Activated T-helper 17 cell treated with anti-CD3 and anti-CD28 coated beads, Interleukin-2, amount 50 U/mL, for 72 hours (primary cell): ENCODE measurements around the gene AWAT2. TPM values are rescaled to one million over a fixed set of nuclear protein-coding genes. Genes with fewer than 3 reads are reported as not detected.
"Not testable (repeated sequence)": the region's sequence is repeated elsewhere in the genome, so short reads cannot be mapped to it uniquely, and the experiment has no call there.

Source experiments
- ATAC-seq: fragments of 150-1000 bp; cut with Tn5 transposase; replicated peaks from 2 replicates; pipeline ENCODE4 v1.10.0; 2021; ENCODE audit warnings: mild to moderate bottlenecking, moderate library complexity
- H3K27ac Mint-ChIP-seq: one replicate; pipeline ENCODE4 v1.8.0; 2022; ENCODE audit warnings: mixed read lengths
- H3K27me3 Mint-ChIP-seq: one replicate; pipeline ENCODE4 v1.8.0; 2022; ENCODE audit warnings: mixed read lengths
- H3K36me3 Mint-ChIP-seq: one replicate; pipeline ENCODE4 v1.8.0; 2022; ENCODE audit warnings: low read depth, mild to moderate bottlenecking, mixed read lengths
- H3K4me1 Mint-ChIP-seq: one replicate; pipeline ENCODE4 v1.8.0; 2022; ENCODE audit warnings: mixed read lengths
- H3K4me3 Mint-ChIP-seq: one replicate; pipeline ENCODE4 v1.8.0; 2022; ENCODE audit warnings: mild to moderate bottlenecking, mixed read lengths
- H3K9me3 Mint-ChIP-seq: one replicate; pipeline ENCODE4 v1.8.0; 2022; ENCODE audit warnings: mixed read lengths
- total RNA-seq, 2 donors: library from RNA; stranded (reverse); gene quantifications; one replicate each; pipeline ENCODE4 v1.2.3, GENCODE V29; 2022

Gene AWAT2
- total RNA-seq, 2 donors from 2014 or later: not detected

DNA sequence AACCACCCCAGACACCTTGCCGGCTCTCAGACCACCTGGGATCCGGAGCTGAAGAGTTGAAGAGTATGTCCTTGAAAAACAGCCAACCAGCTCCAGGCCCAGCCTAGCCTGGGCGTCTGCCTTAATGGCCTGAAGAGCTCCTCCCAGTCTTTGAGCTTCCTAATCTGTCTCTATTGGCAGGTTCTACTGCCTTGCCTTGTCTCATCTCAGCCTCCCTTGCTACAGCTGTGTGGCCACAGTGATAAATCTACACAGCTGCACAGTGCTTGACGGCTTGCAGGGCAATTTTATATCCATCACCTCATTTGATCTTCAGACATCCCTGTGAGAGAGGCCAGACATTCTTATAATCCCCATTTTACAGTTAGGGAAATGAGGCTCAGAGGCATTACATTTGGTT, 19.9 kb downstream of the AWAT2 start:
- no peaks in the 10 kb centered on the region for H3K27me3 Mint-ChIP-seq
- H3K27ac Mint-ChIP-seq: no peak overlapping the region
- no peaks in the 10 kb centered on the region for H3K9me3 Mint-ChIP-seq
- no peak overlapping the region for H3K4me3 Mint-ChIP-seq
- no peaks in the 10 kb centered on the region for H3K36me3 Mint-ChIP-seq
- peaks cover 15% of the 10 kb centered on the region for H3K4me1 Mint-ChIP-seq
- ATAC-seq: no peak

GRCh38 chrX:70026851-70027200, 22.9 kb downstream of the AWAT2 start:
- no peaks in the 10 kb centered on the region for H3K36me3 Mint-ChIP-seq
- no peak overlapping the region for H3K27ac Mint-ChIP-seq
- H3K4me1 Mint-ChIP-seq: peaks cover 15% of the 10 kb centered on the region
- no peak overlapping the region for H3K4me3 Mint-ChIP-seq
- H3K27me3 Mint-ChIP-seq: no peaks in the 10 kb centered on the region
- H3K9me3 Mint-ChIP-seq: no peaks in the 10 kb centered on the region
- no peak for ATAC-seq

- no peaks in the 10 kb centered on the region for H3K27me3 Mint-ChIP-seq
- no peaks in the 10 kb centered on the region for H3K36me3 Mint-ChIP-seq
- no peak for ATAC-seq
- no peak overlapping the region for H3K27ac Mint-ChIP-seq
- H3K4me3 Mint-ChIP-seq: peak overlapping the region; percentile 28
- peaks cover 15% of the 10 kb centered on the region for H3K4me1 Mint-ChIP-seq
- H3K9me3 Mint-ChIP-seq: no peaks in the 10 kb centered on the region
Observed at GRCh38 chrX:70026112-70026850, 23.5 kb downstream of the AWAT2 start.

DNA sequence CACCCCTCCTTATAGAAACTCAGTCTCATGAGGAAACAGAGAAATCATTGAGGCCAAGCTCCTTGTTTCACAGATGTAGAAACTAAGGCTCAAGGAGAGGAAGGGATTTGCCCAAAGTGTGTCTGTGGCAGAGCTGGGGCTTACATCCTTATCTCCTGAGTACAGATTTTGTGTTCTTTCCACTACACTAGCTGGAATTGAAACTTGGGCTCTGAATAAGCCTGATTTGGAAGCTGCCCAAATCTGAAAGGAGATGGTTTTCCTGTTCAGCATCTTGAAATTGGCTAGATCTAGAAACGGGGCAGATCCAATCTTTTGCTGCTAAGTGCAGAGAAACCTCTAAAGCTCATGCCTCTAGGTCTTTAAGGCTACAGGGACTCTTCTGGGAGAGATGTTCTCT, 24.3 kb downstream of the AWAT2 start:
- Mint-ChIP-seq H3K4me3 (peak overlapping the region; percentile 28), H3K27ac (no peak overlapping the region), H3K27me3 (no peaks in the 10 kb centered on the region), H3K9me3 (no peaks in the 10 kb centered on the region), H3K4me1 (peaks cover 15% of the 10 kb centered on the region), H3K36me3 (no peaks in the 10 kb centered on the region)
- ATAC-seq: peak; percentile 34

GRCh38 chrX:70022616-70023015, 27.1 kb downstream of the AWAT2 start:
- Mint-ChIP-seq H3K27me3 (no peaks in the 10 kb centered on the region), H3K9me3 (no peaks in the 10 kb centered on the region), H3K4me1 (peaks cover 11% of the 10 kb centered on the region), H3K36me3 (no peaks in the 10 kb centered on the region), H3K27ac (no peak overlapping the region), H3K4me3 (no peak overlapping the region)
- no peak for ATAC-seq

DNA sequence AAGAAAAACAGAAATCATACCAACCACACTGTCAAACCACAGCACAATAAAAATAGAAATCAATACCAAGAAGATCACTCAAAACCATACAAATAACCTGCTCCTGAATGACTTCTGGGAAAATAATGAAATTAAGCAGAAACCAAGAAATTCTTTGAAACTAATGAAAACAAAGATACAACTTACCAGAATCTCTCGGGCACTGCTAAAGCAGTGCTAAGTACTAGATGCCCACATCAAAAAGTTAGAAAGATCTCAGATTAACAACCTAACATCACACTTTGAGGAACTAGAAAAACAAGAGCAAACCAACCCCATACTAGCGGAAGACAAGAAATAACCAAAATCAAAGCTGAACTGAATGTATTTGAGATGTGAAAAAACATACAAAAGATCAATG, 33.2 kb downstream of the AWAT2 start:
- ATAC-seq: peak; percentile 66
- Mint-ChIP-seq H3K4me3 (peak overlapping the region; percentile 44), H3K27ac (no peak overlapping the region), H3K4me1 (peaks cover 11% of the 10 kb centered on the region), H3K9me3 (no peaks in the 10 kb centered on the region), H3K27me3 (no peaks in the 10 kb centered on the region), H3K36me3 (no peaks in the 10 kb centered on the region)

- Mint-ChIP-seq H3K4me3 (no peak overlapping the region), H3K27me3 (no peaks in the 10 kb centered on the region)
Observed at GRCh38 chrX:70013466-70014381, 36.0 kb downstream of the AWAT2 start.

DNA sequence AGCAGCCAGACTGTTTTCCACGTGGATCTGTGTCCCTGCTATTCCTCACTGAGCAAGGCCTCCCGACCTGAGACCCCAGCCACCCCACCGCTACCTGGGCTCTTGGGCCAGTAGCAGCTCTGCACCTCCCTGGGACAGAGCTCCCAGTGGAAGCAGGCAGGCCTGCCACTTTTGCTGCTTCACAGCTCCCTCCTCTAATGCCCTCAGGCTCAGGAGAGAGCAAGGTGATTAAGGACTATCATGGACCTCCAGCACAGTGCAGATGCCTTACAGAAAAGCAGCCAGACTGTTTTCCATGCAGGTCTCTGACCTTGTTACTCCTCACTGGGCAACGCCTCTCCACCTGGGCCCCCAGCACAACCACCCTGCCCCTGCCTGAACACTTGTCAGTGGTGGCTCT, 37.0 kb downstream of the AWAT2 start:
- H3K27ac Mint-ChIP-seq: no peak overlapping the region
- no peaks in the 10 kb centered on the region for H3K9me3 Mint-ChIP-seq
- ATAC-seq: no peak
- H3K27me3 Mint-ChIP-seq: no peaks in the 10 kb centered on the region
- no peaks in the 10 kb centered on the region for H3K36me3 Mint-ChIP-seq
- H3K4me1 Mint-ChIP-seq: peaks cover 11% of the 10 kb centered on the region
- no peak overlapping the region for H3K4me3 Mint-ChIP-seq

More at GRCh38 chrX:70013466-70014381, 36.0 kb downstream of the AWAT2 start:
- Mint-ChIP-seq H3K4me1 (peaks cover 11% of the 10 kb centered on the region), H3K9me3 (no peaks in the 10 kb centered on the region), H3K27ac (no peak overlapping the region), H3K36me3 (no peaks in the 10 kb centered on the region)
- ATAC-seq: no peak

GRCh38 chrX:70009970-70010369, 39.8 kb downstream of the AWAT2 start:
- no peak overlapping the region for H3K27ac Mint-ChIP-seq
- no peaks in the 10 kb centered on the region for H3K9me3 Mint-ChIP-seq
- no peak for ATAC-seq
- no peaks in the 10 kb centered on the region for H3K4me1 Mint-ChIP-seq
- no peaks in the 10 kb centered on the region for H3K27me3 Mint-ChIP-seq
- H3K36me3 Mint-ChIP-seq: no peaks in the 10 kb centered on the region
- H3K4me3 Mint-ChIP-seq: no peak overlapping the region

DNA sequence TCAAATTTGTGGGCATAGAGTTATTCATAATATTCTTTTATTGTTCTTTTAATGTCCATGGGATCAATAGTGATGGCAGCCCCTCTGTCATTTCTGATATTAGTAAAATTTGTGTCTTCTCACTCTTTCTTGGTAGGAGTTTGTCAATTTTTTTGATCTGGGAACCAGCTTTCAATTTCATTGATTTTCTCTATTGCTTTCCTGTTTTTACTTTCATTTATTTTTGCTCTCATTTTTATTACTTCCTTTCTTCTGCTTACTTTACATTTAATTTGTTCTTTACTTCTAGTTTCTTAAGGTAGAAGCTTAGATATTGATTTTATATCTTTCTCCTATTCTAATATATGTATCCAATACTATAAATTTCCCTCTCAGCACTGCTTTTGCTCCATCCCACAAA, 40.7 kb downstream of the AWAT2 start:
- no peak for ATAC-seq
- no peaks in the 10 kb centered on the region for H3K27me3 Mint-ChIP-seq
- H3K27ac Mint-ChIP-seq: no peak overlapping the region
- H3K9me3 Mint-ChIP-seq: no peaks in the 10 kb centered on the region
- H3K36me3 Mint-ChIP-seq: no peaks in the 10 kb centered on the region
- no peak overlapping the region for H3K4me3 Mint-ChIP-seq
- no peaks in the 10 kb centered on the region for H3K4me1 Mint-ChIP-seq

- Mint-ChIP-seq H3K4me1 (no peaks in the 10 kb centered on the region), H3K4me3 (no peak overlapping the region), H3K27me3 (no peaks in the 10 kb centered on the region), H3K36me3 (no peaks in the 10 kb centered on the region), H3K9me3 (no peaks in the 10 kb centered on the region), H3K27ac (no peak overlapping the region)
- ATAC-seq: no peak
Observed at GRCh38 chrX:70007946-70008345, 41.8 kb downstream of the AWAT2 start.

DNA sequence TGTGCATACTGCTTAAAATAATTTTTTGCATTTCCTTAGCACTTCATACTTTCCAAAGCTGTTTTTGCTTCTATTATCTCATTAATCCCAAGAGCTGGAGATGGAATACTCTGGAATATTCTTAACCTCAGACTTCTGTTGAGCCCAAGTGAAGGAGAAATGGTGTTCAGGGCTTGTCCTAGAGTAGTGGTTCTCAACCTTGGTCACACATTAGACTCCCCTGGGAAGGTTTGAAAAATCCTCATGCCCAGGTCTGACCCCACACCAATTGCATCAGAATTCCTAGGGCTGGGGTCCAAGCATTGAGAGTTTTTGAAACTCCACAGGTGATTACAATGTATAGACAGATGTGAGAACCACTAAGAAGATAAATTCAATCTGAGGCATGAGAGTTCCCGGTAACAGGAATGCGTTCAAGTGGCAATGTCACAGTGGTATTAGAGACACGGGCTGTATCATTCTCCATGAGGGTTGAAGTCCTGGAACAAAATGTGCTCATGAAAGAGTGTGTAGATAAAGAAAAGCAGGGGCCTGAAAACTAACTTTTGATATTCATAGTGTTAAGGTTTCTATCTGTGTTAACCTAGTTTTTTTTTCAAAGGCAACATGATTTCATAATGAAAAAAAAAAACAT, 47.9 kb downstream of the AWAT2 start:
- Mint-ChIP-seq H3K27ac (no peak overlapping the region), H3K4me1 (peaks cover 6% of the 10 kb centered on the region), H3K27me3 (no peaks in the 10 kb centered on the region), H3K36me3 (no peaks in the 10 kb centered on the region), H3K4me3 (no peak overlapping the region), H3K9me3 (no peaks in the 10 kb centered on the region)
- no peak for ATAC-seq

GRCh38 chrX:70001269-70001668, 48.5 kb downstream of the AWAT2 start:
- peaks cover 6% of the 10 kb centered on the region for H3K4me1 Mint-ChIP-seq
- no peak overlapping the region for H3K4me3 Mint-ChIP-seq
- H3K27ac Mint-ChIP-seq: no peak overlapping the region
- no peaks in the 10 kb centered on the region for H3K36me3 Mint-ChIP-seq
- ATAC-seq: no peak
- H3K27me3 Mint-ChIP-seq: no peaks in the 10 kb centered on the region
- no peaks in the 10 kb centered on the region for H3K9me3 Mint-ChIP-seq

- not testable (repeated sequence) for H3K27ac Mint-ChIP-seq, H3K36me3 Mint-ChIP-seq, H3K4me1 Mint-ChIP-seq, ATAC-seq, H3K9me3 Mint-ChIP-seq, H3K27me3 Mint-ChIP-seq, H3K4me3 Mint-ChIP-seq
Observed at GRCh38 chrX:69998299-69998698, 51.4 kb downstream of the AWAT2 start.

- ATAC-seq: no peak
- Mint-ChIP-seq H3K9me3 (no peaks in the 10 kb centered on the region), H3K27ac (no peak overlapping the region), H3K4me3 (no peak overlapping the region), H3K4me1 (no peaks in the 10 kb centered on the region), H3K27me3 (no peaks in the 10 kb centered on the region), H3K36me3 (no peaks in the 10 kb centered on the region)
Observed at GRCh38 chrX:69996113-69996468, 53.6 kb downstream of the AWAT2 start.
